Astrocyte of the cerebellum (primary cell): ENCODE data around the gene ARL5C.
A peak's percentile ranks its signal among the peaks of the same experiment; 100 is the strongest.

Experiments used
- DNase-seq: peaks from one replicate; pipeline ENCODE4 v3.0.0-alpha.2; 2011; ENCODE audit warnings: low read depth
- H3K4me3 ChIP-seq: 2 replicates; pipeline ENCODE4 v1.5.1; 2011; ENCODE audit warnings: mild to moderate bottlenecking, low read depth, low read length, moderate library complexity
- in situ Hi-C: cut with HindIII; loops from 2 replicates; pipeline ENCODE4 v1.10.0; 2017; ENCODE audit warnings: low sequenced_read_pairs
- TF ChIP-seq, protein P1 (sequence below): IDR thresholded peaks from 2 replicates; pipeline ENCODE4 v1.5.1; 2012; ENCODE audit warnings: low read length, low read depth, moderate library complexity, mild to moderate bottlenecking; ENCODE audit errors: missing control alignments

The ARL5C gene

GRCh38 chr17:39175695-39176093, 9.7 kb upstream of the ARL5C start:
- TF ChIP-seq, protein P1, sequence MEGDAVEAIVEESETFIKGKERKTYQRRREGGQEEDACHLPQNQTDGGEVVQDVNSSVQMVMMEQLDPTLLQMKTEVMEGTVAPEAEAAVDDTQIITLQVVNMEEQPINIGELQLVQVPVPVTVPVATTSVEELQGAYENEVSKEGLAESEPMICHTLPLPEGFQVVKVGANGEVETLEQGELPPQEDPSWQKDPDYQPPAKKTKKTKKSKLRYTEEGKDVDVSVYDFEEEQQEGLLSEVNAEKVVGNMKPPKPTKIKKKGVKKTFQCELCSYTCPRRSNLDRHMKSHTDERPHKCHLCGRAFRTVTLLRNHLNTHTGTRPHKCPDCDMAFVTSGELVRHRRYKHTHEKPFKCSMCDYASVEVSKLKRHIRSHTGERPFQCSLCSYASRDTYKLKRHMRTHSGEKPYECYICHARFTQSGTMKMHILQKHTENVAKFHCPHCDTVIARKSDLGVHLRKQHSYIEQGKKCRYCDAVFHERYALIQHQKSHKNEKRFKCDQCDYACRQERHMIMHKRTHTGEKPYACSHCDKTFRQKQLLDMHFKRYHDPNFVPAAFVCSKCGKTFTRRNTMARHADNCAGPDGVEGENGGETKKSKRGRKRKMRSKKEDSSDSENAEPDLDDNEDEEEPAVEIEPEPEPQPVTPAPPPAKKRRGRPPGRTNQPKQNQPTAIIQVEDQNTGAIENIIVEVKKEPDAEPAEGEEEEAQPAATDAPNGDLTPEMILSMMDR: no peak
- DNase-seq: no peak
- no peak overlapping the region for H3K4me3 ChIP-seq
- in situ Hi-C loops: no loop called here

- no peak overlapping the region for H3K4me3 ChIP-seq
- DNase-seq: peak; percentile 41
- in situ Hi-C loops: no loop called here
- TF ChIP-seq, protein P1: peak; percentile 81
These were observed 9.1 kb upstream of the ARL5C start for GRCh38 chr17:39174920-39175694.

GRCh38 chr17:39173526-39174274, 7.7 kb upstream of the ARL5C start:
- in situ Hi-C loops: no loop called here
- no peak overlapping the region for H3K4me3 ChIP-seq
- TF ChIP-seq, protein P1: no peak
- DNase-seq: no peak

GRCh38 chr17:39173080-39173479, 7.1 kb upstream of the ARL5C start:
- TF ChIP-seq, protein P1: no peak
- H3K4me3 ChIP-seq: no peak overlapping the region
- no peak for DNase-seq
- in situ Hi-C loops: no loop called here

DNA sequence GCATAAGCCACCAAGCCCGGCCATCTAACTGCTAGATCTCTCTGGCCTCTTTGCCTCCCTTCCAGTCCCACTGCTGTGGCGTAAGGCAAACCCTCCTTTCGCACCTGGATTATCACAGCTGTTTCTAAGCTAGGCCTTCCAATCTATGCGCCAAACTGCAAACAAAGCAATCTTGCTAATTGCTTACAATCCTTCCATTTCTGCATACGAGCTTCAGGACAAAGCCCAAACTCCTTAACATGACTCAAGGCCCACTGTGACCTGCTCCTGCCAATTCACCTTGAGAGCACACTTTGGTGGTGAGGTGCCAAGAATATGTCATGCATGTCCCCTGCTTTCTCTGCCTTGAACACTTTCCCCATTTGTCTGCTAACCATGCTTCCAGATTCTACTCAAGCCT, 6.0 kb upstream of the ARL5C start:
- DNase-seq: no peak
- no peak overlapping the region for H3K4me3 ChIP-seq
- in situ Hi-C loops: no loop called here
- TF ChIP-seq, protein P1: no peak

GRCh38 chr17:39170558-39170957, 4.6 kb upstream of the ARL5C start:
- TF ChIP-seq, protein P1: no peak
- H3K4me3 ChIP-seq: no peak overlapping the region
- no peak for DNase-seq
- in situ Hi-C loops: no loop called here
